HG02981 (cell line): ENCODE measurements around the gene KRT84.
"Not testable (repeated sequence)": the region's sequence is repeated elsewhere in the genome, so short reads cannot be mapped to it uniquely, and the experiment has no call there.

Source experiments
- ATAC-seq: cut with Tn5 transposase; IDR thresholded peaks from one replicate; pipeline ENCODE4 v1.9.1; 2021; ENCODE audit warnings: mild to moderate bottlenecking, moderate library complexity; ENCODE audit not compliant: unreplicated experiment

Gene KRT84

GRCh38 chr12:52347016-52347415 is 38.4 kb downstream of the KRT84 start:
- no peak for ATAC-seq

- no peak for ATAC-seq
Measured at GRCh38 chr12:52346593-52346992, 38.9 kb downstream of the KRT84 start.

GRCh38 chr12:52345041-52345440 is 40.4 kb downstream of the KRT84 start:
- not testable (repeated sequence) for ATAC-seq

- no peak for ATAC-seq
Measured at GRCh38 chr12:52344111-52344510, 41.3 kb downstream of the KRT84 start.

GRCh38 chr12:52343550-52343949 is 41.9 kb downstream of the KRT84 start:
- no peak for ATAC-seq

- no peak for ATAC-seq
Measured at GRCh38 chr12:52342781-52343490, 42.5 kb downstream of the KRT84 start.

GRCh38 chr12:52341066-52341580 is 44.3 kb downstream of the KRT84 start:
- no peak for ATAC-seq

GRCh38 chr12:52338241-52338960 is 47.1 kb downstream of the KRT84 start:
- no peak for ATAC-seq

- no peak for ATAC-seq
Measured at GRCh38 chr12:52337054-52337453, 48.4 kb downstream of the KRT84 start.

- ATAC-seq, result no peak
Measured at GRCh38 chr12:52336641-52337040, 48.8 kb downstream of the KRT84 start.

- no peak for ATAC-seq
Measured at GRCh38 chr12:52335598-52336262, 49.7 kb downstream of the KRT84 start.

- ATAC-seq, result no peak
Measured at GRCh38 chr12:52334185-52334584, 51.3 kb downstream of the KRT84 start.

- no peak for ATAC-seq
Measured at GRCh38 chr12:52333321-52333720, 52.1 kb downstream of the KRT84 start.

GRCh38 chr12:52332381-52332780 is 53.1 kb downstream of the KRT84 start:
- no peak for ATAC-seq

- ATAC-seq, result no peak
Measured at GRCh38 chr12:52331833-52332232, 53.6 kb downstream of the KRT84 start.

GRCh38 chr12:52331039-52331438 is 54.4 kb downstream of the KRT84 start:
- no peak for ATAC-seq

- no peak for ATAC-seq
Measured at GRCh38 chr12:52327830-52328500, 57.5 kb downstream of the KRT84 start.
